Endothelial cell of umbilical vein (primary cell): ENCODE measurements around the gene PLCD4. TPM values are rescaled to one million over a fixed set of nuclear protein-coding genes. Genes with fewer than 3 reads are reported as not detected.
A peak's percentile ranks its signal among the peaks of the same experiment; 100 is the strongest.

ENCODE experiments used
- BruUV-seq: library from RNA; stranded (reverse); fragments of 400-500 nt; replicated peaks from 2 replicates; lab custom pipeline; 2021; lab: Mats Ljungman, UMichigan
- CTCF ChIA-PET: fragments of 300-600, 350-600 bp; sonication (Branson Sonifier 250); formaldehyde crosslinking; loops from one replicate; lab custom pipeline; 2021; ENCODE audit warnings: antibody characterized with exemption, inconsistent platforms; lab: Charles Lee
- POLR2A ChIA-PET: fragments of 300-600, 350-600 bp; sonication (Branson Sonifier 250); formaldehyde crosslinking; loops from one replicate; lab custom pipeline; 2021; ENCODE audit warnings: antibody characterized with exemption, inconsistent platforms; lab: Charles Lee
- DNase-seq: peaks from one replicate; pipeline ENCODE4 v3.0.0-alpha.2; 2011; ENCODE audit warnings: low read depth, low spot score
- FAIRE-seq: peaks from 2 replicates; lab custom pipeline; 2011; peaks lifted over from hg19 to GRCh38; lab: Jason Lieb, UNC
- H2AFZ ChIP-seq: 2 replicates; pipeline ENCODE4 v1.6.0; 2012; ENCODE audit warnings: low read depth, low read length, control low read depth, inconsistent platforms
- H3K27ac ChIP-seq: 2 replicates; pipeline ENCODE4 v1.5.1; 2011; ENCODE audit warnings: low read depth, mild to moderate bottlenecking, control low read depth, low read length, moderate library complexity; ENCODE audit not compliant: insufficient read depth
- H3K27me3 ChIP-seq, 2 experiments: 2 replicates each; pipeline versions ENCODE4 v1.6.0 to v1.6.1; 2011; ENCODE audit warnings: low read length in 2 of 2, mixed read lengths in 1 of 2; ENCODE audit not compliant: control insufficient read depth in 2 of 2, insufficient read depth in 2 of 2
- H3K36me3 ChIP-seq, 2 experiments: 2 replicates in 1 of 2; 3 replicates in 1 of 2; pipeline ENCODE4 v1.5.1; 2011; ENCODE audit warnings: low read length in 2 of 2, mild to moderate bottlenecking in 1 of 2, moderate library complexity in 1 of 2; ENCODE audit not compliant: control insufficient read depth in 2 of 2, insufficient read depth in 2 of 2; ENCODE audit errors: extremely low read depth in 1 of 2
- H3K4me1 ChIP-seq: 3 replicates; pipeline ENCODE4 v1.5.1; 2011; ENCODE audit warnings: mild to moderate bottlenecking, low read length; ENCODE audit not compliant: control insufficient read depth, insufficient read depth; ENCODE audit errors: extremely low read depth
- H3K4me2 ChIP-seq: 2 replicates; pipeline ENCODE4 v1.6.1; 2011; ENCODE audit warnings: low read length, control low read depth, mixed read lengths; ENCODE audit not compliant: insufficient read depth
- H3K4me3 ChIP-seq, 3 experiments: fragments of 200-600 bp in 1 of 3; sonication (generic), shearing (Covaris generic) in 1 of 3; replicated peaks in 1 of 3; 2 replicates each; pipeline ENCODE4 v1.5.1; 2011 to 2016; ENCODE audit warnings: control low read depth in 3 of 3, low read length in 3 of 3, mild to moderate bottlenecking in 2 of 3, inconsistent platforms in 1 of 3, low read depth in 1 of 3, moderate library complexity in 1 of 3; ENCODE audit not compliant: insufficient read depth in 1 of 3
- H3K79me2 ChIP-seq: 2 replicates; pipeline ENCODE4 v1.6.0; 2012; ENCODE audit warnings: low read length, inconsistent platforms; ENCODE audit not compliant: control insufficient read depth, insufficient read depth
- H3K9ac ChIP-seq: replicated peaks from 2 replicates; pipeline ENCODE3; 2011; ENCODE audit warnings: low read length, control low read depth; ENCODE audit not compliant: insufficient read depth; ENCODE audit errors: extremely low read depth
- H3K9me1 ChIP-seq: replicated peaks from 3 replicates; pipeline ENCODE4 v1.6.0; 2011; ENCODE audit warnings: mild to moderate bottlenecking, low read length; ENCODE audit not compliant: control insufficient read depth, insufficient read depth; ENCODE audit errors: extremely low read depth
- H3K9me3 ChIP-seq: replicated peaks from 2 replicates; pipeline ENCODE4 v1.5.1; 2012; ENCODE audit warnings: low read length, inconsistent platforms; ENCODE audit not compliant: control insufficient read depth, insufficient read depth
- H4K20me1 ChIP-seq: replicated peaks from 2 replicates; pipeline ENCODE3; 2011; ENCODE audit warnings: mild to moderate bottlenecking, low read length; ENCODE audit not compliant: control insufficient read depth, insufficient read depth; ENCODE audit errors: extremely low read depth
- EZH2 ChIP-seq: IDR thresholded peaks from 2 replicates; pipeline ENCODE4 v1.6.1; 2012; ENCODE audit warnings: borderline replicate concordance, low read depth, mild to moderate bottlenecking, moderate library complexity, low read length, inconsistent platforms; ENCODE audit not compliant: severe bottlenecking
- FOS ChIP-seq: IDR thresholded peaks from 2 replicates; pipeline ENCODE4 v1.6.1; 2011; ENCODE audit warnings: mild to moderate bottlenecking, low read length, moderate library complexity, borderline replicate concordance; ENCODE audit not compliant: insufficient read depth
- GATA2 ChIP-seq: IDR thresholded peaks from 2 replicates; pipeline ENCODE4 v1.7.0; 2011; ENCODE audit warnings: low read depth, mild to moderate bottlenecking, moderate library complexity, mixed read lengths, low read length; ENCODE audit not compliant: insufficient read length, insufficient read depth
- JUN ChIP-seq: IDR thresholded peaks from 2 replicates; pipeline ENCODE4 v1.6.1; 2011; ENCODE audit warnings: borderline replicate concordance, low read depth; ENCODE audit not compliant: insufficient read length, insufficient read depth
- MYC ChIP-seq: IDR thresholded peaks from one replicate; pipeline ENCODE4 v1.6.1; 2011; ENCODE audit warnings: mild to moderate bottlenecking, low read depth, low read length
- POLR2A ChIP-seq: IDR thresholded peaks from 2 replicates; pipeline ENCODE4 v1.6.1; 2012; ENCODE audit warnings: low read depth, mild to moderate bottlenecking, control low read depth, low read length
- dilution Hi-C: fragments of 300-500 bp; cut with MboI; formaldehyde crosslinking; loops from one replicate; pipeline ENCODE4 v1.15.0; 2019; ENCODE audit warnings: low sequenced_read_pairs; ENCODE audit not compliant: extremely low pct_ligation_motif_present
- intact Hi-C: fragments of 100-400 bp; cut with micrococcal nuclease; formaldehyde crosslinking; loops from one replicate; pipeline ENCODE4 v1.10.0; 2022
- polyA plus RNA-seq, 4 experiments: library from polyadenylated mRNA; depleted of rRNA in 3 of 4; stranded (reverse) in 3 of 4; unstranded in 1 of 4; fragments of >200 nt; gene quantifications; 2 replicates each; pipeline versions ENCODE4 v1.2.1 to v1.2.3, GENCODE V29; 2011 to 2012; ENCODE audit warnings: missing spikeins in 1 of 4
- total RNA-seq: library from RNA; stranded (reverse); gene quantifications from 2 replicates; pipeline ENCODE4 v1.2.3, GENCODE V29; 2021
- TF ChIP-seq, protein P1 (sequence below): IDR thresholded peaks from 2 replicates; pipeline ENCODE4 v1.6.1; 2011; ENCODE audit not compliant: insufficient read depth, insufficient read length

PLCD4 gene
- total and polyA plus RNA-seq, 2 donors (not counting 3 experiments of a cell fraction or from before 2014, with no cell fraction given), result 2.2 to 3.1 TPM

DNA sequence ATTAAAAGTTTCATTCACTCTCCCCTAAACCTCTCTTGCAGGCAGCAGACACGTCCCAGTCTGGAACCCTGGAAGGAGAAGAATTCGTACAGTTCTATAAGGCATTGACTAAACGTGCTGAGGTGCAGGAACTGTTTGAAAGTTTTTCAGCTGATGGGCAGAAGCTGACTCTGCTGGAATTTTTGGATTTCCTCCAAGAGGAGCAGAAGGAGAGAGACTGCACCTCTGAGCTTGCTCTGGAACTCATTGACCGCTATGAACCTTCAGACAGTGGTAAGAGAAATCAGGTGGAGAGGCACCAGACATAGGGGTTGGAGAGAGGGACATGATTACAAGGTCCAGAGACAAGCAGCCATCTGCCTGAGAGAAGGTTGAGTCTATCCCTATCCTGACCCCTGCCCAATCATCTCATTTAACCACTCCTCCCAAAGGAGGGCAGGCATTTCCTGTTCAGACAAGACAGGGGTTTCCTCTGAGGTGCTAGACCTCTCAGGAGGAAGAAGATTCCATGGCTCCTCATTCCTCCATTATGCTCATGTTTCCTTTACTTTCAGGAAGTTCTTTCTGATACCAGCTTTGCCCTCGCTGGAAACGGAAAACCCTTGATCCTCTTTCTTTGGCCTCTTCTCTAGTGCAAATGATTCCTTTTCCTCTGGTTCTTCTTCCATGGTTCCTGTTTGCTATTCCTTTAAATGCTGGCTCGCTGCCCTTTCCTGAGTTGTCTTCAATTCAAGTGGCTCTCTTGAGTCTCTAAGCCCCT lies 15.1 kb downstream of the PLCD4 start:
- DNase-seq, result peak; percentile 26
- FAIRE-seq, result no peak
- Histone ChIP-seq H3K4me2 (peak overlapping the region; percentile 12), H3K27me3 (no peaks in the 10 kb centered on the region), H3K9me1 (no peaks in the 10 kb centered on the region), H3K4me1 (peaks cover 15% of the 10 kb centered on the region), H3K36me3 (no peaks in the 10 kb centered on the region), H3K79me2 (no peaks in the 10 kb centered on the region), H3K9ac (no peak overlapping the region), H3K9me3 (no peaks in the 10 kb centered on the region), H2AFZ (peak overlapping the region; percentile 18), H4K20me1 (no peaks in the 10 kb centered on the region), H3K27ac (no peak overlapping the region), H3K4me3 (no peak overlapping the region)
- CTCF ChIA-PET, result interaction anchor here (1.0 to 1.7 kb wide), 2 partner anchors 9 to 15 kb away, joined by 4 to 6 read pairs; partner anchors contain the start of gene PLCD4
- TF ChIP-seq MYC, result no peak
- TF ChIP-seq GATA2, result no peak
- intact Hi-C loops, result loop anchor here (1.0 kb wide), 1 partner anchor 9 kb away; no protein-coding TSS in a partner anchor
- dilution Hi-C loops, result no loop called here
- no TSS peak for BruUV-seq
- POLR2A ChIA-PET, result interaction anchor here (0.7 kb wide), 1 partner anchor 9 kb away, joined by 3 read pairs; no protein-coding TSS in a partner anchor

DNA sequence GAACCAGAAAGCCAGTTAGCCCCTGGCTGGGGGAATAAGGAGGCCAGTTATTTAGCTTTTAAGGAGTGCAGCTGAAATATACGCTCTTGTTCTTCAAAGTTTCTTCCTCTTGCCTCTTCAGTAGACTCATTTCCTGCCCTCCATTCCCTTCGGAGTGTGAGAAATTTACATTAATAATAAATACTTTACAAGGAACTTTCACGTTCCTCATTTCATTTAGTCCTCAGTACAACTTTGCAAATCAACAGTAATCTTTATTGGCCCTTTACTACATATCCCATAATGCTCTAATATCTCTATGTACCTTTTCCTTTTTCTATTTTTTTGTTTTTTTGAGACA lies 15.6 kb downstream of the PLCD4 start:
- no peak overlapping the region for H3K4me3 ChIP-seq
- no peaks in the 10 kb centered on the region for H4K20me1 ChIP-seq
- no peak overlapping the region for H3K27ac ChIP-seq
- FAIRE-seq, result peak; percentile 18
- no peaks in the 10 kb centered on the region for H3K36me3 ChIP-seq
- POLR2A ChIA-PET, result interaction anchor here (0.7 kb wide), 1 partner anchor 8 kb away, joined by 3 read pairs; no protein-coding TSS in a partner anchor
- intact Hi-C loops (loop anchor here (1.0 kb wide), 1 partner anchor 8 kb away; no protein-coding TSS in a partner anchor), dilution Hi-C loops (no loop called here)
- H3K4me2 ChIP-seq, result peak overlapping the region; percentile 12
- H2AFZ ChIP-seq, result peak overlapping the region; percentile 18
- no peaks in the 10 kb centered on the region for H3K27me3 ChIP-seq
- H3K9me1 ChIP-seq, result no peaks in the 10 kb centered on the region
- no peak for DNase-seq
- TF ChIP-seq, protein P1, sequence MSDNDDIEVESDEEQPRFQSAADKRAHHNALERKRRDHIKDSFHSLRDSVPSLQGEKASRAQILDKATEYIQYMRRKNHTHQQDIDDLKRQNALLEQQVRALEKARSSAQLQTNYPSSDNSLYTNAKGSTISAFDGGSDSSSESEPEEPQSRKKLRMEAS, result no peak
- TF ChIP-seq MYC, result no peak
- no peak for TF ChIP-seq FOS
- no peak for TF ChIP-seq POLR2A
- TF ChIP-seq JUN, result no peak
- no peak for TF ChIP-seq EZH2
- BruUV-seq, result no TSS peak
- H3K4me1 ChIP-seq, result peaks cover 15% of the 10 kb centered on the region
- H3K9ac ChIP-seq, result no peak overlapping the region
- H3K9me3 ChIP-seq, result no peaks in the 10 kb centered on the region
- CTCF ChIA-PET, result interaction anchor here (1.0 to 1.7 kb wide), 2 partner anchors 9 to 16 kb away, joined by 4 to 6 read pairs; partner anchors contain the start of gene PLCD4
- no peaks in the 10 kb centered on the region for H3K79me2 ChIP-seq
